HuH-7.5 (cell line): ENCODE data around the gene ACOXL.

Experiments used
- DNase-seq: peaks from one replicate; pipeline ENCODE4 v3.0.0; 2011; ENCODE audit warnings: low spot score

Gene ACOXL

DNA sequence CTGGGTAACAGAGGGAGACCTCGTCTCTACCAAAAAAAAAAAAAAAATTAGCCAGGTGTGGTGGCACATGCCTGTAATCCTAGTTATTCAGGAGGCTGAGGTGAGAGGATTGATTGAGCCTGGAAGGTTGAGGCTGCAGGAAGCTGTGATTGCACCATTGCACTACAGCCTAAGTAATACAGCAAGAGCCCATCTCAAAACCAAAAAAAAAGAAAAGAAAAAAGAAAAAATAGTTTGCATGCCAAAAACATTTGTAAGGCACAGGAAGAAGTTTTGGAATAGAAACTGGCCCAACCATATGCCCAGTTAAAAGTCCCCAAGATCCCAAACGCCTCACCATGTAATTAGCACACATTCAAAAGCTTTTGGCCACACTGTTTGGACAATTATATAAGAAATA is 13.4 kb upstream of the ACOXL start:
- DNase-seq = no peak

DNA sequence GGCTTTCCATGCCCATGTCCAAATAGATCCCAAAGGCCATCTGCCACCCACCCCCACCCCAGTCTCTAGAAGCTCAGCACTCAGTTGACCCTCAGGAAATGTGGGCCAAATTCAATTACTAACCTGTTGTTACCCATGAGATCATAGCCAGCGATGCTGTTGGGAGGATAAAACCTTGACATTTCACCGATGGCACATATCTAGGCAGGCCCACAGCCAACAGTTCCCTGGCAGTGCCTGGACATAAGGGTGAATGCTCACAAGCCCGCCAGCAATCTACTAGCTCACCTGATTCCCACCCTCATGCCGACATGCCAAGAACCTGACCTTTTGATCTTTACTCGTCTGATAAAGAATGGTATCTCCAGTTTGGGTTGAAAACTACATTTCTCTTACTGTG is 11.8 kb upstream of the ACOXL start:
- DNase-seq = no peak

- no peak for DNase-seq
Measured at GRCh38 chr2:110724820-110725219, 7.6 kb upstream of the ACOXL start.

GRCh38 chr2:110725370-110725769 is 7.0 kb upstream of the ACOXL start:
- no peak for DNase-seq

DNA sequence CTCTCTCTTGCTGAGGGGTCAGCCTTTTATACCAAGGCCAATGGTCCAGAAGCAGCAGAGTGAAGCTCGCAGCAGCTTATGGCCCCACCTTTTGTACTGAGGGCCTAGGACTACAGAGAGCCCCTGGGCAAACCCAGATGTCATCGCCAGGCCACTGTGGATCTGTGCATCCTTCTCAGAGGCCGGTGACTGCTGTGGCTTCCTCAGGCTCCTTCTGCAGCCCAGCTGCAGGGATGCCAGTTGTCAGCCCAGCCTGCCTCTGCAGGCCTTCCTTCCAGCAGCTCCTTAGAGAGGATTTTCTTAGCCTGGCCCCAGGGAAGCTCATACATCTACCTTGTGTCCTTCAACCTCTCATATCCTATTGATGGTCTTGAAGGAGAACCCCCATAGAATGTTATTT is 6.5 kb upstream of the ACOXL start:
- DNase-seq = no peak

DNA sequence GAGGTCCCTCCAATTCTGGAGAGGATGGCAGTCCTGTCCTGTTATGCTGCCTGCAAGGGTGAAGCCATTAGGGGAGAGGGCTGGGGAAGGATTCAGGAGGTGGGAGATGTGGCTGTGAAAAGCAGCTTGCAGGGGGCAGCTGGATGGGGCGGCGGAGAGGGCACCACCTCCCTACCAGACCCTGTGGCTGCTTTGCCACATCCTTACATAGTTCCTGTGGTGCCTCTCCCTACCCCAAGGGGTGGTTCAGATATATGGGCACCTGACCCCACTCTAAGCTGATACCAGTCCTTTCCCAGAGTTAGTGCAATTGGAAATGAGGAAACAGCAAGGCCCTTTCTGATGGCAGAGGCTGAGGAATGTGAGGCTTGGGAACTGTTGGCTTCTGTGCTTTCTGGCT is 6.1 kb upstream of the ACOXL start:
- DNase-seq = no peak

- no peak for DNase-seq
Measured at GRCh38 chr2:110727923-110728322, 4.5 kb upstream of the ACOXL start.

GRCh38 chr2:110729106-110729505 is 3.3 kb upstream of the ACOXL start:
- DNase-seq = no peak

DNA sequence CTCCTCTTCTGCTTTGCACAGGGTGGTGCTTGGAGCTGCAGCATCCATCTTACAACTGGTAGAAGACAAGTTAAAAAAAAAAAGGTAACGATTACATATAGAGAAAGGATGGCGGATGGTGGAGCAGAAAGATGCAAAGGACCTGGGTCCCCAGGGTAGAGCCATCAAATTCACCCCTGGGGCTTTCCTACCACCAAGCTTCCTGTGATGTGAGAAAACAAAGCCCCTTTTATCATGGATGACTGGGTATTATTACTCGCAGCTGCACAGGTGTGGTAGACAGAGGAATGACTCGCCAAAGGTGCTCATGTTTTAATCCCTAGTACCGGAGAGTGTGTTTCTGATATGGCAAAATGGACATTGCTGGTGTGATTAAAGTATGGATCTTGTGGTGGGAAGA is 1.3 kb upstream of the ACOXL start:
- no peak for DNase-seq

GRCh38 chr2:110735366-110735765 is 3.0 kb downstream of the ACOXL start:
- peak; percentile 36 for DNase-seq

DNA sequence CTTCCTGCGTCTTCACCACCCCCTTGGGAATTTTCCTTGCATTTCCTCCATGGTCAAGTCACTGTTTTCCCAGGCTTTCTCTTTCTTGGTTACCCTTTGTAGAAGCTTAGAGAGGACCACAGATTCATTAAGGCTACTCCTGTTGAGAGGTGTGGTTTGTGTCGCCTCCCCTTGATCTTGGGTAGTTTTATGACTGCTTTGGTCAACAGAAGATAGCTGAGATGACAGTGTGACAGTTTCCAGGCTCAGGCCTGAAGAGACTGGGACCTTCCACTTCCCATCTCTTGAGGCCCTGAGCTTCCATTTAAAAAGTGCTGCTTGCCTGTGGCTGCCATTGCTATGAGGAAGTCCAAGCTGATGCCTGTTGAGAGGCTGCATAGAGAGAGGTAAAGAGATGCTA is 5.4 kb downstream of the ACOXL start:
- DNase-seq = no peak

DNA sequence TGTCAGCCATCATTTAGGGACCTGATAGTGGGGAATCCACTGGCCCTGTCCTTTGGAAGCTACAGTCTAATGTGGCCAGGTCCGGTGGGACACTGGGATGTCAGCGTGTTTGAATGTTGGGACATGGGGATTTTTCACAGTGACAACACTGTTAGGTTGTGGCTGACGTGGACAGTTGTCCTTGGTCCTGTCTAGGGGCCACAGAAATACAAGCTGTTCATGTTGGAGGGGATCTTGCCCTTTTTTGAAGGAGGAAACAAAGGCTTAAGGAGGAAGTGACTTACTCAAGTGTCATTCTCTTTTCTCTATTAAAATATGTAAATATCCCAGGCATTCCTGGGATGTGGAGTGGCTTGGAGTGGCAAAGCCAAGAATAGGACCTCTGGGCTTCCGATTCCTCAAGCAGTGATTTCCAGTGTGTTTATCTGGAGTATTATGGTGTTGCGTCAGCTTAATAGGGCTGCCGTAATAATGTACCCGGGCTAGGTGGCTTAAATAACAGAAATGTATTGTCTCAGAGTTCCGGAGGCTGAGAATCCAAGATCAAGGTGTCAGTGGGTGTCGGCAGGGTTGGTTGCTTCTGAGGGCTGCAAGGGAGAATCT is 8.5 kb downstream of the ACOXL start:
- DNase-seq = no peak

- DNase-seq = no peak
Measured at GRCh38 chr2:110741491-110741980, 9.2 kb downstream of the ACOXL start.

- DNase-seq = no peak
Measured at GRCh38 chr2:110742412-110742811, 10.0 kb downstream of the ACOXL start.

GRCh38 chr2:110743600-110743999 is 11.2 kb downstream of the ACOXL start:
- no peak for DNase-seq

- DNase-seq = no peak
Measured at GRCh38 chr2:110744429-110744828, 12.1 kb downstream of the ACOXL start.

- DNase-seq = no peak
Measured at GRCh38 chr2:110745048-110745447, 12.7 kb downstream of the ACOXL start.

DNA sequence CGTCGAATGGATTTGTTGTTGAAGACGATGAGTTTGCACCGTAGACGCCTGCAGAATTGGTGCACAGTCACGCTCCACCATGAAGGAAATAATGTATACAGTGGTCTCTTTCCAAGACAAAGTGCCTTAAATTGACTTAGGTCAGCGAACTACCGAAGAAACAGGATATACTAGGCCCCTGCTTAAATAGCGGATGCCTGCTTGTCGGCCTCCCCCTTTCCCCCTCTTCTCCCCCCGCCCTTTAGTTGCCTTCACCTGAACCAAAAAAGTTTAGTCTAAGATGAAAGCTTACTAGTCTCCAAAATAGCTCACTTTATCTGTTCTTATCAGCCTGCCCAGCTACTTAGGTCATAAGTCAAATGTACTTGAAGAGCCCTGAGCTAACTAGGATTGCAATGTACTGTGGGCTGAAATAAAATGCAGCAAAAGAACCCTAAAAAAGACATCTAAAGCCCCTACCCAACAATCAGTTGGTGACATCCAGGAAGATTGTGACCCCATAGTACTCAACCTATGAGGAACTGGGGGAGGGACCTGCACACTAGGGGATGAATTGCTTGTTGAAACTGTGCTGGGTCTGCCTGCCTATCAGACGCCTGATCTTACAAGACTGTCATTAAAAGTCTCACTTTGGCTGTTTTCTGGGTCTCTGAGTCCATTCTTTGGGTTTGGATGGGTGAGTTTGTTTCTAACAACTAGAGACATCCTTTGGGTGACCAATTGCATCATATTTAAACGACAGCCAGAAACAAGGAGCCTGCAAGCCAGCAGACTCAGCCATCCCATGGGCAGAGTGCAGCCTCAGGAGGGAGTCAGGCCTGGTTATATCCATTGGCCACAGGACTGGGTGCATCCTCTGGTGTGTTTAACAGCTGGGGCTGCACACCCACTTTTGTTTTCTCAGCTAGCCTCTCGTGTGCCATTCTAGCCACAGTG is 14.5 kb downstream of the ACOXL start:
- DNase-seq = no peak

DNA sequence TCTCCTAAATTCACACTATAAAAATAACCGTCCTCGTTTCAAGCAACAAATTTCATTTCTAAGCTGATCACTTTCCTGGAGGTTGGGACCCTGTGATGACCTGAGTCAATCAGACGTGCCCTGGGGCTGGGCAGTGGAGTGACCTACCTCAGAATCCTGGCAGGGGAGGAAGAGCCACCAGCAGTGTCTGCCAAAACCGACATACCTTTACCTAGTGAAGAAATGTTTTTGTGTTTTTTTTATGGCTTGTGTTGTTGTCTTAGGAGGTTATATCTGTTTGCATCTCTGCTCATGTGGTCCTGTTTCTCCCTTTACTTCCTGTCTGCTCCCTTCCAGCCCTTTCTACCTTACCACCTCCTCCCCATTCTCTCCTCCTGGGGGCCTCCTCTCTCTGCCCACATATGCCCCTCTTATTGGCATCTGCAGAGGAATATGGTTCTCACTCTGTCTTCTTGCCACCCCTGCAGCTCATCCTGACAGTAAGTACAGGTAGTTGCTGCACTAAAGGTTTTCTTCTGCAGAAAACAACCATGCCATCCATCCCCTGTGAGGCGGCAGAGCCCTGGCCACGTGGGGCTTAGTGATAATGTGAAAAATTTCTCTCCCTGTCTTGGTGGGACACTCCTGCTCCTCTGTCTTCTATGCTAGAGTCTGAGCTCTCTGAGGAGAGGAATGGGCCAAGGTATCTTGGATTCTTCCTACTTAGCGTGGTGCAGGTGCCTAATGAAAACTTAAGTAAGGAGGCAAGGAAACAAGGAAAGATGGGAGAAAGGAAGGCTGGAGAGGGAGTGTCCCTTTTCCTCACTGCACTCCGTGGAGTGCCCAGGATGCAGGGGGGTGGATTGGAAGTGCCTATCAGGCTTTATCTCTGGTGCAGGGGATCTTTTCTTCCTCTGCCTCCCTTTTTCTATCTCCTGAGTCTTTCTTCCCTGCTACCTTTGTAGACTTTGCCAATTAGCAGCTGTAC is 15.4 kb downstream of the ACOXL start:
- no peak for DNase-seq

- no peak for DNase-seq
Measured at GRCh38 chr2:110748489-110748867, 16.1 kb downstream of the ACOXL start.

GRCh38 chr2:110751642-110752041 is 19.3 kb downstream of the ACOXL start:
- DNase-seq = no peak

- no peak for DNase-seq
Measured at GRCh38 chr2:110752871-110753270, 20.5 kb downstream of the ACOXL start.
